Neural cell (in vitro differentiated cells): Measurements from ENCODE around the gene PKN1. TPM values are rescaled to one million over a fixed set of nuclear protein-coding genes. Genes with fewer than 3 reads are reported as not detected.

ENCODE experiments used
- H2AFZ ChIP-seq: fragments of 200-600, 300-800 bp; sonication (generic), shearing (Covaris generic); 2 replicates; pipeline ENCODE4 v1.6.0; 2014; ENCODE audit warnings: low read depth, mild to moderate bottlenecking, antibody characterized with exemption, low read length, moderate library complexity
- H3F3A ChIP-seq: fragments of 200-600 bp; shearing (Covaris generic); 2 replicates; pipeline ENCODE4 v1.6.1; 2016; ENCODE audit warnings: mild to moderate bottlenecking, moderate library complexity, mixed read lengths, antibody characterized with exemption, low read length; ENCODE audit not compliant: insufficient read depth, poor library complexity, severe bottlenecking
- H3K27ac ChIP-seq: fragments of 200-600, 300-800 bp; sonication (generic), shearing (Covaris generic); 2 replicates; pipeline ENCODE4 v1.5.1; 2014; ENCODE audit warnings: mild to moderate bottlenecking, low read length, moderate library complexity
- H3K27me3 ChIP-seq: fragments of 300-800, 200-600 bp; sonication (generic), shearing (Covaris generic); 2 replicates; pipeline ENCODE4 v1.6.0; 2014; ENCODE audit warnings: mild to moderate bottlenecking, low read depth, low read length, moderate library complexity; ENCODE audit not compliant: insufficient read depth
- H3K36me3 ChIP-seq: fragments of 300-800, 200-600 bp; sonication (generic), shearing (Covaris generic); 2 replicates; pipeline ENCODE4 v1.5.1; 2014; ENCODE audit warnings: mild to moderate bottlenecking, antibody characterized with exemption, low read length, moderate library complexity; ENCODE audit not compliant: insufficient read depth
- H3K4me2 ChIP-seq: fragments of 300-800, 200-600 bp; sonication (generic), shearing (Covaris generic); 2 replicates; pipeline ENCODE4 v1.6.0; 2014; ENCODE audit warnings: mild to moderate bottlenecking, low read length
- H3K4me3 ChIP-seq: fragments of 300-800, 200-600 bp; sonication (generic), shearing (Covaris generic); 2 replicates; pipeline ENCODE4 v1.5.1; 2014; ENCODE audit warnings: mild to moderate bottlenecking, low read length, moderate library complexity
- H3K79me2 ChIP-seq: fragments of 200-600 bp; shearing (Covaris generic); replicated peaks from 2 replicates; pipeline ENCODE4 v1.6.0; 2014; ENCODE audit warnings: mild to moderate bottlenecking, low read length, moderate library complexity; ENCODE audit not compliant: insufficient read depth
- H3K9ac ChIP-seq: fragments of 300-800, 200-600 bp; sonication (generic), shearing (Covaris generic); 2 replicates; pipeline ENCODE4 v1.6.1; 2016; ENCODE audit warnings: mild to moderate bottlenecking, low read length, mixed read lengths
- H3K9me2 ChIP-seq: fragments of 200-600 bp; shearing (Covaris generic); 2 replicates; pipeline ENCODE4 v1.6.1; 2016; ENCODE audit warnings: mild to moderate bottlenecking, low read length, mixed read lengths; ENCODE audit not compliant: insufficient read depth
- H3K9me3 ChIP-seq: fragments of 200-600, 300-800 bp; sonication (generic), shearing (Covaris generic); 2 replicates; pipeline ENCODE4 v1.6.1; 2016; ENCODE audit warnings: mild to moderate bottlenecking, mixed run types, low read length, moderate library complexity, mixed read lengths
- H4K20me1 ChIP-seq: fragments of 200-600 bp; shearing (Covaris generic); 2 replicates; pipeline ENCODE4 v1.6.1; 2016; ENCODE audit warnings: mild to moderate bottlenecking, mixed run types; ENCODE audit not compliant: insufficient read depth
- CTCF ChIP-seq: fragments of 450-650 bp; IDR thresholded peaks from 2 replicates; pipeline ENCODE4 v1.5.1; 2014; ENCODE audit warnings: antibody characterized with exemption, mild to moderate bottlenecking, moderate library complexity; ENCODE audit not compliant: poor library complexity, severe bottlenecking
- EP300 ChIP-seq: fragments of 450-650 bp; conservative IDR thresholded peaks from 2 replicates; pipeline ENCODE4 v1.6.1; 2014; ENCODE audit warnings: antibody characterized with exemption, mild to moderate bottlenecking, moderate library complexity; ENCODE audit not compliant: poor library complexity, severe bottlenecking
- EZH2 ChIP-seq: fragments of 200-600, 300-800 bp; shearing (Covaris generic), sonication (generic); IDR thresholded peaks from 2 replicates; pipeline ENCODE4 v1.6.1; 2014; ENCODE audit warnings: antibody characterized with exemption, low read length, borderline replicate concordance, mild to moderate bottlenecking; ENCODE audit not compliant: insufficient read depth, poor library complexity, severe bottlenecking
- MXI1 ChIP-seq: fragments of 450-650 bp; conservative IDR thresholded peaks from 2 replicates; pipeline ENCODE4 v1.6.1; 2014; ENCODE audit warnings: antibody characterized with exemption, mild to moderate bottlenecking; ENCODE audit not compliant: poor library complexity, severe bottlenecking
- POLR2AphosphoS5 ChIP-seq: IDR thresholded peaks from 2 replicates; pipeline ENCODE4 v1.6.1; 2012
- RAD21 ChIP-seq: fragments of 450-650 bp; conservative IDR thresholded peaks from 2 replicates; pipeline ENCODE4 v1.6.1; 2014; ENCODE audit warnings: antibody characterized with exemption, mild to moderate bottlenecking, moderate library complexity
- REST ChIP-seq: IDR thresholded peaks from 2 replicates; pipeline ENCODE4 v1.6.1; 2012; ENCODE audit warnings: borderline replicate concordance
- SMC3 ChIP-seq: fragments of 450-650 bp; conservative IDR thresholded peaks from 2 replicates; pipeline ENCODE4 v1.6.1; 2014; ENCODE audit warnings: antibody characterized with exemption, mild to moderate bottlenecking, moderate library complexity; ENCODE audit not compliant: poor library complexity
- TAF1 ChIP-seq: IDR thresholded peaks from 2 replicates; pipeline ENCODE4 v1.6.1; 2012; ENCODE audit warnings: low read depth
- polyA plus RNA-seq: library from polyadenylated mRNA; depleted of rRNA; stranded (reverse); fragments of >200 nt; gene quantifications from 2 replicates; pipeline ENCODE4 v1.2.3, GENCODE V29; 2014

PKN1 gene
- polyA plus RNA-seq, 1 donor from 2014 or later = 64.4 TPM

- Histone ChIP-seq H2AFZ (no peak overlapping the region), H3K79me2 (no peaks in the 10 kb centered on the region), H3K9ac (no peak overlapping the region), H3K9me3 (no peaks in the 10 kb centered on the region), H3K27ac (no peak overlapping the region), H3K9me2 (no peaks in the 10 kb centered on the region), H4K20me1 (no peaks in the 10 kb centered on the region), H3F3A (no peaks in the 10 kb centered on the region), H3K4me3 (no peak overlapping the region), H3K4me2 (no peak overlapping the region), H3K36me3 (no peaks in the 10 kb centered on the region), H3K27me3 (no peaks in the 10 kb centered on the region)
- TF ChIP-seq CTCF (peak; percentile 88), SMC3 (peak; percentile 75), MXI1 (peak; percentile 36), RAD21 (peak; percentile 60), REST (no peak)
These were observed 39.3 kb downstream of the PKN1 start for GRCh38 chr19:14472202-14472938.

GRCh38 chr19:14473073-14473977 lies 40.2 kb downstream of the PKN1 start:
- Histone ChIP-seq H3K4me2 (no peak overlapping the region), H3K79me2 (no peaks in the 10 kb centered on the region), H3F3A (no peaks in the 10 kb centered on the region), H3K27me3 (no peaks in the 10 kb centered on the region), H3K9me2 (no peaks in the 10 kb centered on the region), H3K27ac (no peak overlapping the region), H3K9ac (no peak overlapping the region), H4K20me1 (no peaks in the 10 kb centered on the region), H3K9me3 (no peaks in the 10 kb centered on the region), H3K36me3 (no peaks in the 10 kb centered on the region), H3K4me3 (no peak overlapping the region), H2AFZ (no peak overlapping the region)
- TF ChIP-seq EP300 = no peak
- TF ChIP-seq SMC3 = no peak
- no peak for TF ChIP-seq TAF1
- TF ChIP-seq EZH2 = no peak
- no peak for TF ChIP-seq REST
- TF ChIP-seq POLR2AphosphoS5 = no peak
- TF ChIP-seq CTCF = no peak
- TF ChIP-seq MXI1 = no peak
- no peak for TF ChIP-seq RAD21
